ENCODE data around the gene NUDT5.
"Not testable (repeated sequence)": the region's sequence is repeated elsewhere in the genome, so short reads cannot be mapped to it uniquely, and the experiment has no call there.

Gene NUDT5

GRCh38 chr10:12202226-12202625 lies 6.5 kb upstream of the NUDT5 start:
- DNase-seq: no peak

GRCh38 chr10:12201543-12201942 lies 5.9 kb upstream of the NUDT5 start:
- no peak for DNase-seq

GRCh38 chr10:12200850-12201249 lies 5.2 kb upstream of the NUDT5 start:
- no peak for DNase-seq

- DNase-seq: no peak
These were observed 2.5 kb upstream of the NUDT5 start for GRCh38 chr10:12198156-12198555.

GRCh38 chr10:12196531-12197211 lies 980 bp upstream of the NUDT5 start:
- no peak for DNase-seq

GRCh38 chr10:12195281-12195602 lies 449 bp downstream of the NUDT5 start:
- peak; percentile 2 to 8 for DNase-seq

GRCh38 chr10:12194752-12195271 lies 879 bp downstream of the NUDT5 start:
- DNase-seq: peak; percentile 11 to 19

- no peak for DNase-seq
These were observed 2.5 kb downstream of the NUDT5 start for GRCh38 chr10:12193193-12193592.

- DNase-seq: no peak
These were observed 4.0 kb downstream of the NUDT5 start for GRCh38 chr10:12191715-12192114.

- no peak for DNase-seq
These were observed 6.3 kb downstream of the NUDT5 start for GRCh38 chr10:12189426-12189825.

GRCh38 chr10:12188656-12189055 lies 7.0 kb downstream of the NUDT5 start:
- no peak for DNase-seq

- no peak for DNase-seq
These were observed 8.3 kb downstream of the NUDT5 start for GRCh38 chr10:12187321-12187905.

GRCh38 chr10:12186323-12186722 lies 9.4 kb downstream of the NUDT5 start:
- peak in 1 of 2 donors; percentile 13 for DNase-seq

GRCh38 chr10:12184165-12184564 lies 11.5 kb downstream of the NUDT5 start:
- DNase-seq: no peak

GRCh38 chr10:12181065-12181775 lies 14.5 kb downstream of the NUDT5 start:
- peak; percentile 60 to 71 for DNase-seq

- no peak for DNase-seq
These were observed 15.3 kb downstream of the NUDT5 start for GRCh38 chr10:12180221-12180974.

- DNase-seq: no peak
These were observed 16.0 kb downstream of the NUDT5 start for GRCh38 chr10:12179606-12180170.

GRCh38 chr10:12177642-12178041 lies 18.0 kb downstream of the NUDT5 start:
- no peak for DNase-seq

- DNase-seq: not testable (repeated sequence)
These were observed 24.2 kb downstream of the NUDT5 start for GRCh38 chr10:12171512-12171911.

GRCh38 chr10:12165999-12166775 lies 29.5 kb downstream of the NUDT5 start:
- DNase-seq: no peak

- DNase-seq: no peak
These were observed 30.7 kb downstream of the NUDT5 start for GRCh38 chr10:12165036-12165435.

- DNase-seq: no peak
These were observed 31.6 kb downstream of the NUDT5 start for GRCh38 chr10:12164085-12164484.
